ENCODE results near the gene KRTAP4-5.

Gene KRTAP4-5

DNA sequence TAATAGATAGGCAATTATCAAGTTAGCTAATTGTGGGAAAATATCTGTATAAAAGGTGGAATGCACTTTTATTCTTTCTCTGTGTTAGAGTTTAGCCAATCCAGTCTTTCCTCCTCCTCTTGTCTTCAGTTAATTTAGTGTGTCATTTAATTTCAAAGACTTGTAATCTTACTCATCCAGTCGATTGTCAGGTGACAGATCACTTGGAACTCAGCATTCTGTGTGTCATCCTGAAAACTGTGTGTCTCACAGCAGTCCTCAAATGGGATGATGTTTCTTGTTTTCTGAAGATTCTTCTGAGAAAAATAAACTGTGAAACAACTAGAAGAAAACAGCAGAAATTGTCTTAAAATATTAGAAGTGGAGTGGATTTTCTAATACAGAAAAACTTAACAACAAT, 35.4 kb upstream of the KRTAP4-5 start:
- TF ChIP-seq TAF1 (IDR thresholded peaks at IDR 0.05; ENCODE audit: borderline replicate concordance, insufficient read depth, low read length) (no peak), SIN3A (IDR thresholded peaks at IDR 0.05; ENCODE audit: borderline replicate concordance, insufficient read depth, low read length) (no peak), FOXP2 (optimal IDR thresholded peaks at IDR 0.05; ENCODE audit: borderline replicate concordance, extremely low read depth, extremely low read length, insufficient read depth) (no peak), POLR2AphosphoS5 (IDR thresholded peaks at IDR 0.05; ENCODE audit: low read depth, low read length) (no peak)
- TF ChIP-seq, protein P1, sequence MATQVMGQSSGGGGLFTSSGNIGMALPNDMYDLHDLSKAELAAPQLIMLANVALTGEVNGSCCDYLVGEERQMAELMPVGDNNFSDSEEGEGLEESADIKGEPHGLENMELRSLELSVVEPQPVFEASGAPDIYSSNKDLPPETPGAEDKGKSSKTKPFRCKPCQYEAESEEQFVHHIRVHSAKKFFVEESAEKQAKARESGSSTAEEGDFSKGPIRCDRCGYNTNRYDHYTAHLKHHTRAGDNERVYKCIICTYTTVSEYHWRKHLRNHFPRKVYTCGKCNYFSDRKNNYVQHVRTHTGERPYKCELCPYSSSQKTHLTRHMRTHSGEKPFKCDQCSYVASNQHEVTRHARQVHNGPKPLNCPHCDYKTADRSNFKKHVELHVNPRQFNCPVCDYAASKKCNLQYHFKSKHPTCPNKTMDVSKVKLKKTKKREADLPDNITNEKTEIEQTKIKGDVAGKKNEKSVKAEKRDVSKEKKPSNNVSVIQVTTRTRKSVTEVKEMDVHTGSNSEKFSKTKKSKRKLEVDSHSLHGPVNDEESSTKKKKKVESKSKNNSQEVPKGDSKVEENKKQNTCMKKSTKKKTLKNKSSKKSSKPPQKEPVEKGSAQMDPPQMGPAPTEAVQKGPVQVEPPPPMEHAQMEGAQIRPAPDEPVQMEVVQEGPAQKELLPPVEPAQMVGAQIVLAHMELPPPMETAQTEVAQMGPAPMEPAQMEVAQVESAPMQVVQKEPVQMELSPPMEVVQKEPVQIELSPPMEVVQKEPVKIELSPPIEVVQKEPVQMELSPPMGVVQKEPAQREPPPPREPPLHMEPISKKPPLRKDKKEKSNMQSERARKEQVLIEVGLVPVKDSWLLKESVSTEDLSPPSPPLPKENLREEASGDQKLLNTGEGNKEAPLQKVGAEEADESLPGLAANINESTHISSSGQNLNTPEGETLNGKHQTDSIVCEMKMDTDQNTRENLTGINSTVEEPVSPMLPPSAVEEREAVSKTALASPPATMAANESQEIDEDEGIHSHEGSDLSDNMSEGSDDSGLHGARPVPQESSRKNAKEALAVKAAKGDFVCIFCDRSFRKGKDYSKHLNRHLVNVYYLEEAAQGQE (IDR thresholded peaks at IDR 0.05; ENCODE audit: insufficient read depth in 1 of 2, low read depth in 2 of 2, low read length in 2 of 2), result no peak

DNA sequence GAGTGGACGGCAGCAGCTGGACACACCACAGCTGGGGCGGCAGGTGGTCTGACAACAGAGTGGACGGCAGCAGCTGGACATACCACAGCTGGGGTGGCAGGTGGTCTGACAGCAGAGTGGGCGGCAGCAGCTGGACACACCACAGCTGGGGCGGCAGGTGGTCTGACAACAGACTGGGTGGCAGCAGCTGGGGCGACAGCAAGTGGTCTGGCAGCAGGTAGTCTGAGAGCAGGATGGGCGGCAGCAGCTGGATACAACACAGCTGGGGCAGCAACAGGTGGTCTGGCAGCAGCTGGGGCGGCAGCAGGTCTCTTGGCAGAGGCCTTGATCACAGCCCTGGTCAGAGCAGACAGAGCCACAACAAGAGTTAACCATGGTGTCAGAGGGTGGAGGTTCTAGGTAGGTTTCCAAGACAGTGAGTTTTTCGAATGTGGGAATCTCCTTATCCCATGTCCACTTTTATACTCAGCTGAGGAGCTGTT, 34.9 kb upstream of the KRTAP4-5 start, which contains the start of gene KRTAP4-1:
TSS of gene KRTAP4-1 (minus strand) at position 432 of the 482 bp plus-strand sequence. CDS start at position 375, 57 bp downstream.
- no peak for TF ChIP-seq FOXP2 (optimal IDR thresholded peaks at IDR 0.05; ENCODE audit: borderline replicate concordance, extremely low read depth, extremely low read length, insufficient read depth)
- no peak for TF ChIP-seq TAF1 (IDR thresholded peaks at IDR 0.05; ENCODE audit: borderline replicate concordance, insufficient read depth, low read length)
- no peak for TF ChIP-seq SIN3A (IDR thresholded peaks at IDR 0.05; ENCODE audit: borderline replicate concordance, insufficient read depth, low read length)
- no peak for TF ChIP-seq POLR2AphosphoS5 (IDR thresholded peaks at IDR 0.05; ENCODE audit: low read depth, low read length)
- TF ChIP-seq, protein P1 (IDR thresholded peaks at IDR 0.05; ENCODE audit: insufficient read depth in 1 of 2, low read depth in 2 of 2, low read length in 2 of 2), result no peak

DNA sequence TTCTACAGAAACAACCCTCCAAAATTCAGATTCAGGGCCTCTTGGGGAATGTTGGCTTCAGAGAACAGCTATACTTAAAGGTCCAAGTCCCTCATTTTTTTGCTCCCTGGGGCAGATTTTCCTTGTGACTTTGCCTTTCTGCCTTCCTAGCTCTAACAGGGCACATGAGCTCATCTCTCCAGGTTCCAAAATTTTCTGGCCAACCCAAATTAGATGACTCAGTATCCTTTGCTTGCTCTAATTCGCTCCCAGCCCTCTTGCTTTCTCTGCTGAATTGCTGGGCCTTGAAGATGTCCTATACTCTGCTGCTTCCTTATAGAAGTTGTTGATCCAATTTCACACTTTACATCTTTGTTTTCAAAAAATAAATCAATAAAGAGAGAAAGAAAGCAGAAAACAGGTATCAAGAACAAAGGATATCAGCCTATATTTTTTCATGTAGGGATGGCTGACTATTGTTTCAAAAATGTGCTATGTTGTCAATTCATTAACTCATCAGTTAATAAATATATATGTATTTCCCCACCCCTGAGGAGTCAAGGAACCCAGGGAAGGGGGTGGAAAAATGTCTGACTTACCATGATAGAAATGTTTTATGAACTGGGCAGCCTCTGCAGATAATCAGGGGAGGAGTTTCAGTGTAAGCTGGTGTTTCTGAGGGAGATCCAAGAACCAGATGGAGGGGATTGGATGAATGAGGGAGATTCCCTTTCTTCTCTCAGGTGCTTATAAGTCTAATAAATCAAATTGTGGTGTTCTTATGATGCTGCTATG, 29.4 kb upstream of the KRTAP4-5 start:
- no peak for TF ChIP-seq POLR2AphosphoS5 (IDR thresholded peaks at IDR 0.05; ENCODE audit: low read depth, low read length)
- TF ChIP-seq, protein P1 (IDR thresholded peaks at IDR 0.05; ENCODE audit: insufficient read depth in 1 of 2, low read depth in 2 of 2, low read length in 2 of 2), result no peak
- no peak for TF ChIP-seq TAF1 (IDR thresholded peaks at IDR 0.05; ENCODE audit: borderline replicate concordance, insufficient read depth, low read length)
- no peak for TF ChIP-seq FOXP2 (optimal IDR thresholded peaks at IDR 0.05; ENCODE audit: borderline replicate concordance, extremely low read depth, extremely low read length, insufficient read depth)
- TF ChIP-seq SIN3A (IDR thresholded peaks at IDR 0.05; ENCODE audit: borderline replicate concordance, insufficient read depth, low read length), result no peak

DNA sequence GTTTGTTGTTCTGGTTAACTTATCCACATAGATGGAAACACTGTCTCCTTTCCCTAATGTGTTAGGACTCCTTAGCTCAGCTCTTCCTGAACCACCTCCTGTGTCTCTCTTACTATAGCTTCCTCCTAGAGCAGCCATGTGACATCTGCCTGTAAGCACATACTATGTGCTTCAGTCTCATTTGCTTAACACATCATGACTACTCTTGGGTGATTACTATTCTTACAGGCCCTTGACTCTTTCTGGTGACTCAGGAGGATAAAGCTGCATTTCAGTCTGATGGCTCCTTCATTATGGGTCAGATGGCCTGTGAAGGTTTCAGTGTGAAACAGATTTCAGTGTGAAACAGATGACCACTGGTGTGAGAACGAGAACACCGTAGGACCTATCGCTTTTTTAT, 28.7 kb upstream of the KRTAP4-5 start:
- TF ChIP-seq POLR2AphosphoS5 (IDR thresholded peaks at IDR 0.05; ENCODE audit: low read depth, low read length), result no peak
- TF ChIP-seq, protein P1 (IDR thresholded peaks at IDR 0.05; ENCODE audit: insufficient read depth in 1 of 2, low read depth in 2 of 2, low read length in 2 of 2), result no peak
- no peak for TF ChIP-seq SIN3A (IDR thresholded peaks at IDR 0.05; ENCODE audit: borderline replicate concordance, insufficient read depth, low read length)
- TF ChIP-seq FOXP2 (optimal IDR thresholded peaks at IDR 0.05; ENCODE audit: borderline replicate concordance, extremely low read depth, extremely low read length, insufficient read depth), result no peak
- no peak for TF ChIP-seq TAF1 (IDR thresholded peaks at IDR 0.05; ENCODE audit: borderline replicate concordance, insufficient read depth, low read length)

Measured in PFSK-1 (cell line).